Breast epithelium (tissue), 4 donors: ENCODE data around the gene PRKG1. TPM values are rescaled to one million over a fixed set of nuclear protein-coding genes. Genes with fewer than 3 reads are reported as not detected.

Source experiments
- DNase-seq, 2 donors: peaks; one replicate each; pipeline ENCODE4 v3.0.0-alpha.2; 2019; ENCODE audit warnings: low spot score in 2 of 2
- H3K27ac ChIP-seq, 2 donors: fragments of 200-600 bp; sonication (generic) in 1 of 2; one replicate each; pipeline ENCODE4 v1.5.1; 2016 to 2019; ENCODE audit warnings: mild to moderate bottlenecking in 1 of 2
- H3K27me3 ChIP-seq, 2 donors: fragments of 200-600 bp; sonication (generic) in 1 of 2; one replicate each; pipeline versions ENCODE4 v1.5.1 to v1.6.0; 2017 to 2019; ENCODE audit warnings: control low read depth in 1 of 2, mild to moderate bottlenecking in 1 of 2
- H3K36me3 ChIP-seq: fragments of 200-600 bp; one replicate; pipeline ENCODE4 v1.5.1; 2019
- H3K4me1 ChIP-seq, 2 donors: fragments of 200-600 bp; sonication (generic); one replicate each; pipeline ENCODE4 v1.5.1; 2016 to 2019; ENCODE audit warnings: control low read depth in 1 of 2
- H3K4me3 ChIP-seq, 3 donors: fragments of 200-600 bp; sonication (generic); 1 replicate in 2 of 3; 2 replicates in 1 of 3; pipeline ENCODE4 v1.5.1; 2016 to 2019; ENCODE audit warnings: mild to moderate bottlenecking in 3 of 3, moderate library complexity in 2 of 3
- H3K9me3 ChIP-seq, 2 donors: fragments of 200-600 bp; sonication (generic) in 1 of 2; one replicate each; pipeline ENCODE4 v1.5.1; 2016 to 2019; ENCODE audit warnings: control low read depth in 1 of 2
- CTCF ChIP-seq, 3 donors: fragments of 450-650 bp; IDR thresholded peaks; one replicate each; pipeline ENCODE4 v1.5.1; 2016 to 2017; ENCODE audit warnings: antibody characterized with exemption in 3 of 3, mild to moderate bottlenecking in 3 of 3, moderate library complexity in 3 of 3
- POLR2A ChIP-seq: fragments of 450-650 bp; IDR thresholded peaks from one replicate; pipeline ENCODE4 v1.6.1; 2016; ENCODE audit warnings: antibody characterized with exemption, mild to moderate bottlenecking, moderate library complexity
- POLR2AphosphoS5 ChIP-seq, 3 donors: sonication (generic); formaldehyde crosslinking; IDR thresholded peaks; one replicate each; pipeline ENCODE4 v1.6.1; 2017; ENCODE audit warnings: antibody characterized with exemption in 3 of 3
- intact Hi-C: fragments of 100-400 bp; cut with DNase I; formaldehyde crosslinking; loops from one replicate; pipeline ENCODE4 v1.15.1; 2023; ENCODE audit warnings: low total_unique reads
- total RNA-seq, 3 donors: library from RNA; depleted of rRNA; stranded (reverse); fragments of >200 nt; gene quantifications; one replicate each; pipeline ENCODE4 v1.1.0, GENCODE V29; 2016

PRKG1 gene
- total RNA-seq, 3 donors from 2014 or later: 10.9 to 36.9 (median 19.7) TPM

- intact Hi-C loops: no loop called here
- Histone ChIP-seq H3K4me3 (no peak overlapping the region), H3K27ac (no peak overlapping the region), H3K9me3 (no peaks in the 10 kb centered on the region), H3K27me3 (no peaks in the 10 kb centered on the region), H3K4me1 (no peaks in the 10 kb centered on the region), H3K36me3 (no peaks in the 10 kb centered on the region)
- TF ChIP-seq POLR2A: no peak
- DNase-seq: no peak
Measured at GRCh38 chr10:51588984-51589383, 514.7 kb downstream of the PRKG1 start.

DNA sequence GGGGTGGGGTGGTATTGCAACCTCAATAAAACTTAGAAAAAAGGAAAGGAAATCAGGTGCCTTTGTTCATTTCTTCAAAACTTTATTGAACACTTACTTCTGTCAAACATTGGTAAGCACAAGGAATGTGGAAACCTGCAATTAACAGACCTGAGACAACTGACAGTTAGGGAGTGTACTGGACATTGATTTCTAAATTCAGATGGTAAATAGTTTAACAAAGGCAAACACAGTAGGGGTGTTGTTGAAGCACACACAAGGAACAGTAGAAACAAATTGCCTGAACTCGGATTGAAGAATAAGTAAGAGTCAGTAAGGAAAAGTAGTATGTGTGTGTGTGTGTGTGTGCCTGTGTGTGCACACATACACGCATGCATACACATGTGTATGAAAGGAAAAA, 516.5 kb downstream of the PRKG1 start:
- Histone ChIP-seq H3K36me3 (no peaks in the 10 kb centered on the region), H3K4me1 (no peaks in the 10 kb centered on the region), H3K4me3 (no peak overlapping the region), H3K27ac (no peak overlapping the region), H3K27me3 (no peaks in the 10 kb centered on the region), H3K9me3 (no peaks in the 10 kb centered on the region)
- no peak for TF ChIP-seq CTCF (IDR thresholded peaks at IDR 0.05)
- no peak for DNase-seq
- intact Hi-C loops: no loop called here

DNA sequence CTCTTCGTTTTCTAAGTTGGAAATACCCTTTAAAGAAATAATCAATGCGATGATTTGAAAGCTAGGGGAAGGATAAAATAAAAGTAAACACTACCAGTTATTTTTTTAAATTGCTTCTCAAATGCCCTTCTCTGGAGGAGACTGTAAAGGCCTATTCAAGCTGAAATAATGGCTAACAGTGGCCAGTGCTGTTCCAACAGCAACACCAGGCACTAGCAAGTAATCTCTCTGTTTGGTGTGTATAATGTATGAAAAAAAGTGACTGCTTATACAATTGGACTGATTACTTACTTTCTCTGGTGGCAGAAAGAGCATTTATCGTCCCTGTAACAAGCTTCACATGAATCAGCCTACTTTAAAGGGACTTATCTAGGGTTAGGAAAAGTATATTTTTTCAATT, 522.4 kb downstream of the PRKG1 start:
- Histone ChIP-seq H3K27ac (no peak overlapping the region), H3K4me1 (no peaks in the 10 kb centered on the region), H3K27me3 (no peaks in the 10 kb centered on the region), H3K36me3 (no peaks in the 10 kb centered on the region), H3K4me3 (no peak overlapping the region), H3K9me3 (no peaks in the 10 kb centered on the region)
- DNase-seq: no peak
- TF ChIP-seq CTCF (IDR thresholded peaks at IDR 0.05) (no peak), POLR2AphosphoS5 (IDR thresholded peaks at IDR 0.05) (no peak), POLR2A (no peak)
- intact Hi-C loops: no loop called here

- H3K36me3 ChIP-seq: no peaks in the 10 kb centered on the region
- intact Hi-C loops: no loop called here
- no peaks in the 10 kb centered on the region for H3K4me1 ChIP-seq
- H3K27me3 ChIP-seq: no peaks in the 10 kb centered on the region
- H3K9me3 ChIP-seq: no peaks in the 10 kb centered on the region
- H3K27ac ChIP-seq: no peak overlapping the region
- TF ChIP-seq POLR2AphosphoS5 (IDR thresholded peaks at IDR 0.05): no peak
- no peak for TF ChIP-seq CTCF (IDR thresholded peaks at IDR 0.05)
- no peak for TF ChIP-seq POLR2A
- DNase-seq: no peak
- H3K4me3 ChIP-seq: no peak overlapping the region
Measured at GRCh38 chr10:51599647-51600046, 525.4 kb downstream of the PRKG1 start.

DNA sequence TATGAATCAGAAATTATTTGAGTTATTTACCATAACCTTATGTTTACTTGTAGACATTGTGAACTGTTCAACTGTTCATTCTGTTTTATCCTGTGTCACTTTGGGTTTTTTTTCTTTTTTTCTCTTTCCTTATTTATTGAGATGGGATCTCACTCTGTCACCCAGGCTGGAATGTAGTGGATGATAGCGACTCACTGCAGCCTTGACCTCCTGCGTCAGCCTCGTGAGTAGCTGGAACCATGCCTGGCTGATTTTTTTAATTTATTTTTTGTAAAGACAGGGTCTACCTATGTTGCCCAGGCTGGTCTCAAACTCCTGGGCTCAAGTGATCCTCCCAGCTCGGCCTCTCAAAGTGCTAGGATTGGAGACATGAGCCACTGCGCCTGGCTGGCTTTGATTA, 528.0 kb downstream of the PRKG1 start:
- Histone ChIP-seq H3K4me3 (no peak overlapping the region), H3K36me3 (no peaks in the 10 kb centered on the region), H3K27me3 (no peaks in the 10 kb centered on the region), H3K4me1 (no peaks in the 10 kb centered on the region), H3K9me3 (no peaks in the 10 kb centered on the region), H3K27ac (no peak overlapping the region)
- TF ChIP-seq CTCF (IDR thresholded peaks at IDR 0.05): no peak
- TF ChIP-seq POLR2A: no peak
- TF ChIP-seq POLR2AphosphoS5 (IDR thresholded peaks at IDR 0.05): no peak
- DNase-seq: no peak
- intact Hi-C loops: no loop called here

DNA sequence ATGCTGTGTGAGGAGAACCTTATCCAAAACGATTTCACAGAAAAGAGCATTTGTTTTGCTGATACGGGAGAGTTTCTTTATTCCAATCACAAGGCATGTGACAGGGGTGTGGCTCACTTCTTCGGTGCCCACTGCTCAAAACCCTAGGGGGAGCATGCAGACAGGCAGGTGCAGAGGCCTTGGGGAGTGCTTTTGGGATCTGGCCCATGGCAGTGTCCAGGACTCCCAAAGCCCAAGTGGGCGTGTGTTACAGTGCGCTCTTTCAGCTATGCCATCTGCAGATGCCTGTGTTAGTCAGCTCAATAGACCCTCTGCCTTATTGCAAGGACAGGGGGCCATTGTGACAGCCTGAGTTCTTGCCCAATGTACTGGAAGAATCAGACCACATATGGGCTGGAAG, 530.3 kb downstream of the PRKG1 start:
- no peaks in the 10 kb centered on the region for H3K36me3 ChIP-seq
- intact Hi-C loops: no loop called here
- no peak overlapping the region for H3K27ac ChIP-seq
- no peaks in the 10 kb centered on the region for H3K9me3 ChIP-seq
- no peaks in the 10 kb centered on the region for H3K27me3 ChIP-seq
- DNase-seq: no peak
- TF ChIP-seq POLR2A: no peak
- no peak for TF ChIP-seq CTCF (IDR thresholded peaks at IDR 0.05)
- TF ChIP-seq POLR2AphosphoS5 (IDR thresholded peaks at IDR 0.05): no peak
- no peaks in the 10 kb centered on the region for H3K4me1 ChIP-seq
- no peak overlapping the region for H3K4me3 ChIP-seq
